Mesenchymal stem cell (in vitro differentiated cells and primary cell): ENCODE data around the gene WDR13.

ENCODE experiments used
- DNase-seq: peaks from one replicate; pipeline ENCODE4 v3.0.0-alpha.2; 2013
- H2AFZ ChIP-seq: one replicate; pipeline ENCODE4 v1.6.1; 2013; ENCODE audit warnings: low read depth, mild to moderate bottlenecking, control low read depth, inconsistent platforms, low read length, moderate library complexity
- H2AK5ac ChIP-seq: 2 replicates; pipeline ENCODE4 v1.6.1; 2013; ENCODE audit warnings: low read length, moderate library complexity, mild to moderate bottlenecking, inconsistent platforms; ENCODE audit not compliant: severe bottlenecking
- H2BK120ac ChIP-seq: one replicate; pipeline ENCODE4 v1.6.1; 2013; ENCODE audit warnings: low read depth, mild to moderate bottlenecking, inconsistent platforms, low read length, moderate library complexity
- H2BK12ac ChIP-seq, 2 experiments: one replicate each; pipeline ENCODE4 v1.6.1; 2013; ENCODE audit warnings: inconsistent platforms in 2 of 2, low read length in 2 of 2, mild to moderate bottlenecking in 2 of 2, moderate library complexity in 2 of 2, control low read depth in 1 of 2
- H2BK15ac ChIP-seq: one replicate; pipeline ENCODE4 v1.6.1; 2013; ENCODE audit warnings: mild to moderate bottlenecking, low read depth, inconsistent platforms; ENCODE audit not compliant: poor library complexity, severe bottlenecking
- H2BK5ac ChIP-seq: 2 replicates; pipeline ENCODE4 v1.6.1; 2013; ENCODE audit warnings: low read depth, mild to moderate bottlenecking, low read length, control low read depth, inconsistent platforms; ENCODE audit not compliant: poor library complexity, severe bottlenecking
- H3K14ac ChIP-seq, 2 experiments: one replicate each; pipeline ENCODE4 v1.6.1; 2013; ENCODE audit warnings: inconsistent platforms in 2 of 2, low read length in 2 of 2, control low read depth in 1 of 2, mild to moderate bottlenecking in 1 of 2, moderate library complexity in 1 of 2
- H3K18ac ChIP-seq, 2 experiments: one replicate each; pipeline ENCODE4 v1.6.1; 2013; ENCODE audit warnings: inconsistent platforms in 2 of 2, low read length in 2 of 2, control low read depth in 1 of 2, low read depth in 1 of 2, mild to moderate bottlenecking in 1 of 2
- H3K23ac ChIP-seq, 2 experiments: one replicate each; pipeline ENCODE4 v1.6.1; 2013; ENCODE audit warnings: inconsistent platforms in 2 of 2, low read length in 2 of 2, mild to moderate bottlenecking in 2 of 2, moderate library complexity in 2 of 2, control low read depth in 1 of 2
- H3K27ac ChIP-seq: 2 replicates; pipeline ENCODE4 v1.5.1; 2013; ENCODE audit warnings: mild to moderate bottlenecking, moderate library complexity, low read length, control low read depth, inconsistent platforms; ENCODE audit not compliant: poor library complexity, severe bottlenecking
- H3K27me3 ChIP-seq, 2 experiments: 2 replicates each; pipeline versions ENCODE4 v1.6.1 to v1.7.0; 2013; ENCODE audit warnings: low read length in 2 of 2, mild to moderate bottlenecking in 2 of 2, moderate library complexity in 2 of 2, control low read depth in 1 of 2, inconsistent platforms in 1 of 2; ENCODE audit not compliant: control insufficient read depth in 1 of 2, insufficient read depth in 1 of 2
- H3K36me3 ChIP-seq, 2 experiments: 2 replicates each; pipeline versions ENCODE4 v1.6.1 to v1.7.0; 2013; ENCODE audit warnings: low read length in 2 of 2, control low read depth in 1 of 2, inconsistent platforms in 1 of 2, low read depth in 1 of 2, mild to moderate bottlenecking in 1 of 2; ENCODE audit not compliant: insufficient read depth in 2 of 2, control insufficient read depth in 1 of 2
- H3K4ac ChIP-seq, 2 experiments: one replicate each; pipeline ENCODE4 v1.6.1; 2013; ENCODE audit warnings: inconsistent platforms in 2 of 2, low read length in 2 of 2, mild to moderate bottlenecking in 2 of 2, moderate library complexity in 2 of 2, control low read depth in 1 of 2, low read depth in 1 of 2
- H3K4me1 ChIP-seq: 2 replicates; pipeline ENCODE4 v1.6.1; 2013; ENCODE audit warnings: low read depth, low read length, control low read depth; ENCODE audit not compliant: control insufficient read depth, insufficient read depth
- H3K4me2 ChIP-seq: 2 replicates; pipeline ENCODE4 v1.6.1; 2013; ENCODE audit warnings: low read length, mild to moderate bottlenecking, inconsistent platforms; ENCODE audit not compliant: poor library complexity, severe bottlenecking
- H3K4me3 ChIP-seq, 2 experiments: 2 replicates each; pipeline versions ENCODE4 v1.5.1 to v1.7.0; 2013; ENCODE audit warnings: low read length in 2 of 2, mild to moderate bottlenecking in 2 of 2, control low read depth in 1 of 2, low read depth in 1 of 2; ENCODE audit not compliant: insufficient read depth in 1 of 2
- H3K79me1 ChIP-seq: replicated peaks from 2 replicates; pipeline ENCODE4 v1.6.1; 2013; ENCODE audit warnings: mild to moderate bottlenecking, control low read depth, low read length, inconsistent platforms; ENCODE audit not compliant: poor library complexity, severe bottlenecking
- H3K9ac ChIP-seq: 2 replicates; pipeline ENCODE4 v1.7.0; 2013; ENCODE audit warnings: mild to moderate bottlenecking, low read length, moderate library complexity
- H3K9me3 ChIP-seq: 2 replicates; pipeline ENCODE4 v1.7.0; 2013; ENCODE audit warnings: mild to moderate bottlenecking, low read length; ENCODE audit not compliant: control insufficient read depth
- H4K8ac ChIP-seq: one replicate; pipeline ENCODE4 v1.6.1; 2013; ENCODE audit warnings: inconsistent platforms, mild to moderate bottlenecking, low read length, moderate library complexity
- H4K91ac ChIP-seq: one replicate; pipeline ENCODE4 v1.6.1; 2013; ENCODE audit warnings: mild to moderate bottlenecking, low read length, inconsistent platforms
- WGBS: methylation state at CpG from one replicate; pipeline ENCODE4 v1.1.7; 2013; ENCODE audit warnings: mixed read lengths; 5-methylcytosine and 5-hydroxymethylcytosine counted together

The WDR13 gene

DNA sequence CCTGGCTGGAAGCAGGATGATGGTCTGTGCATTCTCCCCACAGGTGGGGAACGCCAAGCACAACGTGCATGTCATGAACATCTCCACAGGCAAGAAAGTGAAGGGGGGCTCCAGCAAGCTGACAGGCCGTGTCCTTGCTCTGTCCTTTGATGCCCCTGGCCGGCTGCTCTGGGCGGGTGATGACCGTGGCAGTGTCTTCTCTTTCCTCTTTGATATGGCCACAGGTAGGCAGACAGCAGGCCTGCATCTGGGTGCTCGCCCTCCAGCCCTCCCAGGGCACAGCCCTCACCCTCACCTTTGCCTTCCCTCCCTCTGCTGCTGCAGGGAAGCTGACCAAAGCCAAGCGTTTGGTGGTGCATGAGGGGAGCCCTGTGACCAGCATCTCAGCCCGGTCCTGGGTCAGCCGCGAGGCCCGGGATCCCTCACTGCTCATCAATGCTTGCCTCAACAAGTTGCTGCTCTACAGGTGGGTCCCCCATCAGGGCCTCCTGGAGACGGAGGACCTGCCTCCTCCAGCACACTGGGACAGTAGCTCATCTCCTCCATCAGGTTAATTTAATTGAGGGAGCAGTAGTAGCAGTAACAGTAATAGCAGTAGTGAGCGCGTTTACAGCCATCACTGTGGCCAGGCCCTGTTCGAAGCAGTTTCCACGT, 4.6 kb downstream of the WDR13 start:
- no peak overlapping the region for H3K4me2 ChIP-seq
- H3K9ac ChIP-seq, result no peak overlapping the region
- H2BK120ac ChIP-seq, result no peak overlapping the region
- H2AFZ ChIP-seq, result no peak overlapping the region
- no peak overlapping the region for H3K27ac ChIP-seq
- no peak overlapping the region for H2BK15ac ChIP-seq
- H3K79me1 ChIP-seq, result peaks cover 11% of the 10 kb centered on the region
- H3K4me1 ChIP-seq, result peaks cover 4% of the 10 kb centered on the region
- H2BK5ac ChIP-seq, result no peak overlapping the region
- no peaks in the 10 kb centered on the region for H3K27me3 ChIP-seq
- H3K4ac ChIP-seq, result no peak overlapping the region
- H3K9me3 ChIP-seq, result no peaks in the 10 kb centered on the region
- H3K18ac ChIP-seq, result no peak overlapping the region
- no peak overlapping the region for H3K14ac ChIP-seq
- 97% methylated on average over 6 of the region's 17 CpGs for WGBS
- H3K23ac ChIP-seq, result no peak overlapping the region
- peaks cover 60 to 67% of the 10 kb centered on the region in 2 experiments for H3K36me3 ChIP-seq
- H2AK5ac ChIP-seq, result no peak overlapping the region
- H4K91ac ChIP-seq, result no peak overlapping the region
- H2BK12ac ChIP-seq, result no peak overlapping the region
- DNase-seq, result no peak
- no peak overlapping the region for H4K8ac ChIP-seq
- no peak overlapping the region for H3K4me3 ChIP-seq

DNA sequence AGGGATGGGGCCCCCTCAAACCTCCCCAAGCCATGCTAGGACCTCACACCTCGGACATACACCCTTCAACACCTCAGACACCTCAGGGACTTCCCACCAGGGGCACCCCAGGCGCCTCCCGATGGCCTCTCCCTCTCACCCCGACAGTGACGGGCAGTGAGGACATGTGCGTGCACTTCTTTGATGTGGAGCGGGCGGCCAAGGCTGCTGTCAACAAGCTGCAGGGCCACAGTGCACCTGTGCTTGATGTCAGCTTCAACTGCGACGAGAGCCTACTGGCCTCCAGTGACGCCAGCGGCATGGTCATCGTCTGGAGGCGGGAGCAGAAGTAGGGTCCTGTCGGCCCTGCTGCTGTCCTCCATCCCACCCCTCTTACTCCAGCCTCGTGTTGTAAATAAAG, 7.4 kb downstream of the WDR13 start:
- DNase-seq, result no peak

DNA sequence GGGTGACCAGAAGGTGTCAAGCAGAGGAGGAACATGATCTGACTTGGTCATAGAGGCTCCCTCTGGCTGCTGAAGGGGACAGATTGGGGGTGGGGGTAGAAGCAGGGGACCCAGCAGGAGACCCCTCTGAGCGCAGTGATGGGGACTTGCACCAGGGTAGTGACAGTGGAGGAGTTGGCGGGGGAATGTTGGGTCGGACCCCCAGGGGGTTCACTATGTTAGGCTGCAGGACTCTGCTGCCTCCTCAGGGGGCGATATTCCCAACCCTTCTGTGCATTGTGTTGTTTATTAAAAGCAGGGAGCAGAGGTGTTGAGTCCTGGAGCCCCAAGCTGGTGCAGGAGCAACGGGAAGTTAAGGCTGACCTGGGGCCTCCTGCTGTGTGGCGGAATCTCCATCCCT, 8.8 kb downstream of the WDR13 start:
- no peaks in the 10 kb centered on the region for H3K27me3 ChIP-seq

More for the DNA sequence above, 7.4 kb downstream of the WDR13 start:
- Histone ChIP-seq H3K4me3 (no peak overlapping the region), H2AFZ (no peak overlapping the region), H3K27me3 (no peaks in the 10 kb centered on the region), H2BK120ac (no peak overlapping the region), H3K36me3 (peaks cover 50 to 53% of the 10 kb centered on the region in 2 experiments), H3K27ac (no peak overlapping the region), H3K9ac (no peak overlapping the region), H2BK12ac (no peak overlapping the region), H3K14ac (no peak overlapping the region), H2BK15ac (no peak overlapping the region), H3K4me2 (no peak overlapping the region), H4K91ac (no peak overlapping the region), H3K79me1 (peaks cover 5% of the 10 kb centered on the region), H4K8ac (no peak overlapping the region), H3K4ac (no peak overlapping the region), H3K9me3 (no peaks in the 10 kb centered on the region), H3K18ac (no peak overlapping the region), H2AK5ac (no peak overlapping the region), H3K4me1 (no peaks in the 10 kb centered on the region), H3K23ac (no peak overlapping the region), H2BK5ac (no peak overlapping the region)
- WGBS, result 96% methylated on average over 16 of the region's 16 CpGs

DNA sequence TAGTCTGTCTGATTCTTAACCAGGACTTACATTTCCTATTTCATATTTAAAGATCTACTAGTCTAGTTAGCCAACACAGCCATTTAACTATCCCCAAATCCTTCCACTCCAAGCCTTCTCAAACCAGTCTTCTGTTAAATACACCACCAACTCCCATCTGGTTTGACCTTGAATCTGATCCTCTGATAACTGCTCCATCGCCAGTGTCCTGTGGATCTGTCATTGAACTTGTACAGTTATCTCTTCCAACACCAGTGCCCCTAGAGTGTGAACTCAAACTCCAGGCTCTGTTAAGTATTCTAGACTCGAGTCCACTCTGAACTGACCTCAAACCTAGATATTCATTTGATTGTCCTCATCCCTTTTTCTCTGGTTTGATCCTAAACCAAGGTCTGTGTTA, 14.4 kb downstream of the WDR13 start:
- no peak overlapping the region for H2BK15ac ChIP-seq
- no peak overlapping the region for H2AK5ac ChIP-seq
- H4K91ac ChIP-seq, result no peak overlapping the region
- H2BK120ac ChIP-seq, result no peak overlapping the region
- no peak overlapping the region for H2AFZ ChIP-seq
- H3K23ac ChIP-seq, result no peak overlapping the region
- peaks cover 0 to 12% of the 10 kb centered on the region in 2 experiments for H3K27me3 ChIP-seq
- WGBS, result 78% methylated on average over 2 of the region's 2 CpGs
- no peak overlapping the region for H3K27ac ChIP-seq
- no peak overlapping the region for H3K4me2 ChIP-seq
- DNase-seq, result no peak
- H3K9me3 ChIP-seq, result no peaks in the 10 kb centered on the region
- H3K4me1 ChIP-seq, result peaks cover 3% of the 10 kb centered on the region
- no peaks in the 10 kb centered on the region for H3K79me1 ChIP-seq
- H3K18ac ChIP-seq, result no peak overlapping the region
- H2BK5ac ChIP-seq, result no peak overlapping the region
- H2BK12ac ChIP-seq, result no peak overlapping the region
- no peak overlapping the region for H3K4ac ChIP-seq
- no peak overlapping the region for H3K4me3 ChIP-seq
- H3K36me3 ChIP-seq, result no peaks in the 10 kb centered on the region
- no peak overlapping the region for H3K14ac ChIP-seq
- H4K8ac ChIP-seq, result no peak overlapping the region
- no peak overlapping the region for H3K9ac ChIP-seq

More for the DNA sequence above, 8.8 kb downstream of the WDR13 start:
- Histone ChIP-seq H3K79me1 (no peaks in the 10 kb centered on the region), H3K4me3 (no peak overlapping the region), H3K23ac (no peak overlapping the region), H4K8ac (no peak overlapping the region), H3K27ac (no peak overlapping the region), H2BK120ac (no peak overlapping the region), H3K4me2 (no peak overlapping the region), H3K36me3 (peaks cover 40 to 41% of the 10 kb centered on the region in 2 experiments), H4K91ac (no peak overlapping the region), H3K9me3 (no peaks in the 10 kb centered on the region), H3K9ac (no peak overlapping the region), H2BK5ac (no peak overlapping the region), H2BK15ac (no peak overlapping the region), H2AFZ (no peak overlapping the region), H3K18ac (no peak overlapping the region), H2AK5ac (no peak overlapping the region), H2BK12ac (no peak overlapping the region), H3K4ac (no peak overlapping the region), H3K14ac (no peak overlapping the region), H3K4me1 (no peaks in the 10 kb centered on the region)
- DNase-seq, result no peak
- 100% methylated on average over 1 of the region's 6 CpGs for WGBS
